SK-N-SH treated with all-trans-retinoic acid at 6 μM for 48 hours (cell line): ENCODE results near the gene PRKAG1.

Source experiments
- ARNTL ChIP-seq: fragments of 450-650 bp; formaldehyde crosslinking; IDR thresholded peaks from 2 replicates; pipeline ENCODE4 v1.5.0; 2020; ENCODE audit warnings: low read depth, mild to moderate bottlenecking, moderate library complexity, borderline replicate concordance
- CREB5 ChIP-seq: fragments of 250-450 bp; sonication (Bioruptor Pico); IDR thresholded peaks from 2 replicates; pipeline ENCODE4 v1.5.1; 2020; ENCODE audit warnings: low read depth, mild to moderate bottlenecking, moderate library complexity
- ESRRG ChIP-seq: fragments of 250-450 bp; sonication (Bioruptor Pico); IDR thresholded peaks from 2 replicates; pipeline ENCODE4 v1.6.1; 2021; ENCODE audit warnings: mild to moderate bottlenecking
- SNAI2 ChIP-seq: fragments of 250-450 bp; sonication (Bioruptor Pico); IDR thresholded peaks from 2 replicates; pipeline ENCODE4 v1.5.0; 2020; ENCODE audit warnings: mild to moderate bottlenecking, moderate library complexity

GRCh38 chr12:48965298-48965838 is 53.2 kb downstream of the PRKAG1 start:
- TF ChIP-seq ESRRG = no peak
- no peak for TF ChIP-seq SNAI2
- TF ChIP-seq CREB5 (CRISPR knock-in tag) = no peak
- no peak for TF ChIP-seq ARNTL (CRISPR knock-in tag)
